Ascending aorta (tissue), 2 donors: ENCODE results near the gene VSIG2. TPM values are rescaled to one million over a fixed set of nuclear protein-coding genes. Genes with fewer than 3 reads are reported as not detected.

Experiments used
- DNase-seq, 2 donors: peaks; one replicate each; pipeline ENCODE4 v3.0.0-alpha.2; 2019; ENCODE audit warnings: low spot score in 2 of 2
- H3K27ac ChIP-seq, 2 donors: fragments of 200-600 bp; sonication (generic); one replicate each; pipeline ENCODE4 v1.5.1; 2016 to 2017; ENCODE audit warnings: mild to moderate bottlenecking in 1 of 2
- H3K27me3 ChIP-seq: fragments of 200-600 bp; sonication (generic); one replicate; pipeline ENCODE4 v1.5.1; 2017
- H3K36me3 ChIP-seq, 2 donors: fragments of 200-600 bp; sonication (generic); one replicate each; pipeline ENCODE4 v1.5.1; 2016
- H3K4me1 ChIP-seq, 2 donors: fragments of 200-600 bp; sonication (generic); one replicate each; pipeline ENCODE4 v1.5.1; 2016 to 2017; ENCODE audit warnings: mild to moderate bottlenecking in 1 of 2
- H3K4me3 ChIP-seq, 2 donors: fragments of 200-600 bp; sonication (generic); one replicate each; pipeline ENCODE4 v1.5.1; 2016 to 2017; ENCODE audit warnings: mild to moderate bottlenecking in 1 of 2
- H3K9me3 ChIP-seq, 2 donors: fragments of 200-600 bp; sonication (generic); one replicate each; pipeline ENCODE4 v1.5.1; 2016
- intact Hi-C: fragments of 100-400 bp; cut with DNase I; formaldehyde crosslinking; loops from one replicate; pipeline ENCODE4 v1.15.1; 2023
- total RNA-seq: library from RNA; depleted of rRNA; stranded (reverse); fragments of >200 nt; gene quantifications from one replicate; pipeline ENCODE4 v1.1.0, GENCODE V29; 2016
- TF ChIP-seq, protein P1 (sequence below), 3 experiments: fragments of 200-600 bp in 2 of 3; fragments of 450-650 bp in 1 of 3; sonication (generic) in 2 of 3; IDR thresholded peaks; one replicate each; pipeline ENCODE4 v1.5.1; 2016 to 2019; ENCODE audit warnings: antibody characterized with exemption in 3 of 3, mild to moderate bottlenecking in 1 of 3, moderate library complexity in 1 of 3

Gene VSIG2
- total RNA-seq, 1 donor from 2014 or later: not detected

DNA sequence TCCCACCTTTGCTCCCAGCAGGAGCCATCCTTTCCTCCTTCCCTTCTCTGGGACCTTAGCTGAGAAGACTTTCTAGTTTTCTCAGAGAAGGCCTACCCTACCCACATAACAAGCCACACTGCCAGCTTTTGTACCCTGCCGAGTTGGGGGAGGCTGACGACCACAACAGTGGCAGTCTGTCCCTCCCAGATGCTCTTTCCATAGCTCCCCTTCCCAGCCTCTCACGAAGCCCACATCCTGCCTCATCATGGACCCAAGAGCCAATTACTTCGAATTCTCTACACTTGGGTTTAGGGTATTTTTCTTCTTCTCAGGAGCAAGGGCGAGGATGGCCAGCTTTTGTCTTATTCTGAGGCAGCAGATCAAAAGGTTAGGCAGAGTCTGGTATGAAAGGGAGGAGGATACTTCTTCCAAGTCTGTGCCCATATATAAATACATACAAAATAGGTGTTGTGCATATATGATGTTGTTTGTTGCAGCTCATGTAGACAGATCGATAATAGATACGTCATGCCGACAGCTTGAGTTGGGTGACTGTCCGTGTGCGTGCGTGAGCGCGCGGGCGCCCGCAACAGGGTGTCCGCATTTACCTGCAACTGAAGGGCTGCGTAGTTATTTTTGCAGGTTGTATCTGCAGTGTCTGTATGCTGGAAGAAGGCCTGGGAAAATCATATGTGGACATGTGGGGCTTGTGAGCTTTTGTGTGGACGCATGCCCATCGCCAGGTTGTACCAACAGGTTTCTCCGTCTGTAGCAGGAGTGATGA lies 13.2 kb downstream of the VSIG2 start:
- Histone ChIP-seq H3K36me3 (no peaks in the 10 kb centered on the region), H3K9me3 (no peaks in the 10 kb centered on the region), H3K27ac (peak overlapping the region in 1 of 2 donors; percentile 56), H3K4me1 (peaks cover 13% of the 10 kb centered on the region in 2 donors), H3K4me3 (peak overlapping the region in 1 of 2 donors; percentile 89), H3K27me3 (no peaks in the 10 kb centered on the region)
- no peak for DNase-seq
- TF ChIP-seq, protein P1, sequence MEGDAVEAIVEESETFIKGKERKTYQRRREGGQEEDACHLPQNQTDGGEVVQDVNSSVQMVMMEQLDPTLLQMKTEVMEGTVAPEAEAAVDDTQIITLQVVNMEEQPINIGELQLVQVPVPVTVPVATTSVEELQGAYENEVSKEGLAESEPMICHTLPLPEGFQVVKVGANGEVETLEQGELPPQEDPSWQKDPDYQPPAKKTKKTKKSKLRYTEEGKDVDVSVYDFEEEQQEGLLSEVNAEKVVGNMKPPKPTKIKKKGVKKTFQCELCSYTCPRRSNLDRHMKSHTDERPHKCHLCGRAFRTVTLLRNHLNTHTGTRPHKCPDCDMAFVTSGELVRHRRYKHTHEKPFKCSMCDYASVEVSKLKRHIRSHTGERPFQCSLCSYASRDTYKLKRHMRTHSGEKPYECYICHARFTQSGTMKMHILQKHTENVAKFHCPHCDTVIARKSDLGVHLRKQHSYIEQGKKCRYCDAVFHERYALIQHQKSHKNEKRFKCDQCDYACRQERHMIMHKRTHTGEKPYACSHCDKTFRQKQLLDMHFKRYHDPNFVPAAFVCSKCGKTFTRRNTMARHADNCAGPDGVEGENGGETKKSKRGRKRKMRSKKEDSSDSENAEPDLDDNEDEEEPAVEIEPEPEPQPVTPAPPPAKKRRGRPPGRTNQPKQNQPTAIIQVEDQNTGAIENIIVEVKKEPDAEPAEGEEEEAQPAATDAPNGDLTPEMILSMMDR (IDR thresholded peaks at IDR 0.05): no peak
- intact Hi-C loops: loop anchor here (1.0 kb wide), 2 partner anchors 21 to 66 kb away; partner anchors contain the start of genes SIAE and SPA17

GRCh38 chr11:124737638-124738305 lies 14.3 kb downstream of the VSIG2 start:
- H3K27ac ChIP-seq: no peak overlapping the region
- TF ChIP-seq, protein P1 (IDR thresholded peaks at IDR 0.05): no peak
- no peak overlapping the region for H3K4me3 ChIP-seq
- intact Hi-C loops: loop anchor here (2.0 kb wide), 1 partner anchor 19 kb away; no protein-coding TSS in a partner anchor
- peaks cover 13% of the 10 kb centered on the region in 2 donors for H3K4me1 ChIP-seq
- H3K9me3 ChIP-seq: no peaks in the 10 kb centered on the region
- no peak for DNase-seq
- H3K36me3 ChIP-seq: no peaks in the 10 kb centered on the region
- no peaks in the 10 kb centered on the region for H3K27me3 ChIP-seq

GRCh38 chr11:124736736-124737135 lies 15.3 kb downstream of the VSIG2 start:
- H3K36me3 ChIP-seq: no peaks in the 10 kb centered on the region
- TF ChIP-seq, protein P1 (IDR thresholded peaks at IDR 0.05): no peak
- DNase-seq: no peak
- intact Hi-C loops: loop anchor here (2.0 kb wide), 1 partner anchor 18 kb away; no protein-coding TSS in a partner anchor
- H3K9me3 ChIP-seq: no peaks in the 10 kb centered on the region
- H3K4me1 ChIP-seq: peaks cover 13% of the 10 kb centered on the region in 2 donors
- H3K4me3 ChIP-seq: no peak overlapping the region
- peak overlapping the region in 1 of 2 donors; percentile 12 for H3K27ac ChIP-seq
- no peaks in the 10 kb centered on the region for H3K27me3 ChIP-seq

GRCh38 chr11:124732230-124732629 lies 19.8 kb downstream of the VSIG2 start:
- Histone ChIP-seq H3K27me3 (no peaks in the 10 kb centered on the region), H3K36me3 (no peaks in the 10 kb centered on the region), H3K4me3 (no peak overlapping the region), H3K9me3 (no peaks in the 10 kb centered on the region), H3K4me1 (peaks cover 0 to 3% of the 10 kb centered on the region in 2 donors), H3K27ac (no peak overlapping the region)
- no peak for DNase-seq
- TF ChIP-seq, protein P1 (IDR thresholded peaks at IDR 0.05): no peak
- intact Hi-C loops: no loop called here

DNA sequence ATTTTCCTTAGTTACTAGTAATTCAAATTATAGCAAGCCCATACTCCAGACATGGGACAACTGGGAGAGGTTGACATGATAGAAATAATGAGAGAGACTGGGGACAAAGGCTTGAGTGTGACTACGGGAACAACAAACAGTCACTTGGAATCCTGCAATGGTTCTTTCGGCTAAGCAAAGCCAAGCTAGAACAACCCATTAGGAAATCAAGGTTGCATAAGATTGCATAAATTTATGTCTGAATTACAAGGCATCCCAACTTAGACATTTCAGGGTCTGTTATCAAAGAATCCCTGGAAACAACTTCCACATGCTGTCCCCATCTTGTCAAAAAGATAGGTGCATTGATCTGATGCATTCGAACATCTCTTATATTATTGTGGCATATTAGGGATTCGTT lies 22.5 kb downstream of the VSIG2 start:
- TF ChIP-seq, protein P1 (IDR thresholded peaks at IDR 0.05): no peak
- peaks cover 0 to 4% of the 10 kb centered on the region in 2 donors for H3K4me1 ChIP-seq
- H3K27ac ChIP-seq: no peak overlapping the region
- no peaks in the 10 kb centered on the region for H3K36me3 ChIP-seq
- H3K9me3 ChIP-seq: no peaks in the 10 kb centered on the region
- H3K4me3 ChIP-seq: no peak overlapping the region
- no peaks in the 10 kb centered on the region for H3K27me3 ChIP-seq
- no peak for DNase-seq
- intact Hi-C loops: no loop called here
